ENCODE results near the gene DLG5. TPM values are rescaled to one million over a fixed set of nuclear protein-coding genes. Genes with fewer than 3 reads are reported as not detected.

The DLG5 gene
- total RNA-seq, 1 experiment from 2014 or later: 127 TPM

GRCh38 chr10:77974396-77975074 is 48.0 kb upstream of the DLG5 start:
- Mint-ChIP-seq H3K9me3 (ENCODE audit: unreplicated experiment) (no peaks in the 10 kb centered on the region), H3K4me3 (ENCODE audit: unreplicated experiment) (no peak overlapping the region), H3K27me3 (ENCODE audit: insufficient read depth, unreplicated experiment) (no peaks in the 10 kb centered on the region), H3K36me3 (ENCODE audit: insufficient read depth, unreplicated experiment) (peaks cover 46% of the 10 kb centered on the region), H3K27ac (ENCODE audit: low read depth, unreplicated experiment) (no peak overlapping the region), H3K4me1 (ENCODE audit: insufficient read depth, unreplicated experiment) (peaks cover 14% of the 10 kb centered on the region)
- TF ChIP-seq CTCF (IDR thresholded peaks at IDR 0.05; ENCODE audit: unreplicated experiment): peak; percentile 71
- ChIA-PET CTCF (interaction anchor here (0.6 to 2.3 kb wide), 23 partner anchors 10 to 136 kb away, joined by 3 to 13 read pairs (median 4); no protein-coding TSS in a partner anchor), POLR2A (interaction anchor here (0.7 to 3.8 kb wide), 17 partner anchors 8 to 154 kb away, joined by 3 to 15 read pairs (median 5); partner anchors contain the start of gene DLG5)
- DNase-seq (ENCODE audit: unreplicated experiment): peak; percentile 85
- intact Hi-C loops (cut with micrococcal nuclease): loop anchor here (1.0 to 5.0 kb wide), 3 partner anchors 47 to 128 kb away; partner anchors contain the start of gene DLG5
- BruUV-seq (replicated peaks): no TSS peak

- Mint-ChIP-seq H3K27me3 (ENCODE audit: insufficient read depth, unreplicated experiment) (no peaks in the 10 kb centered on the region), H3K4me3 (ENCODE audit: unreplicated experiment) (no peak overlapping the region), H3K4me1 (ENCODE audit: insufficient read depth, unreplicated experiment) (peaks cover 14% of the 10 kb centered on the region), H3K36me3 (ENCODE audit: insufficient read depth, unreplicated experiment) (peaks cover 33% of the 10 kb centered on the region), H3K9me3 (ENCODE audit: unreplicated experiment) (no peaks in the 10 kb centered on the region), H3K27ac (ENCODE audit: low read depth, unreplicated experiment) (no peak overlapping the region)
- intact Hi-C loops (cut with micrococcal nuclease): loop anchor here (5.0 kb wide), 1 partner anchor 46 kb away; the partner anchor contains the start of gene DLG5
- DNase-seq (ENCODE audit: unreplicated experiment): no peak
- no TSS peak for BruUV-seq (replicated peaks)
- TF ChIP-seq CTCF (IDR thresholded peaks at IDR 0.05; ENCODE audit: unreplicated experiment): no peak
- POLR2A ChIA-PET: interaction anchor here (0.6 to 3.8 kb wide), 12 partner anchors 24 to 224 kb away, joined by 3 to 15 read pairs (median 4); no protein-coding TSS in a partner anchor
- CTCF ChIA-PET: interaction anchor here (0.6 to 2.1 kb wide), 11 partner anchors 9 to 194 kb away, joined by 3 to 13 read pairs (median 4); no protein-coding TSS in a partner anchor
Measured at GRCh38 chr10:77973276-77973675, 46.7 kb upstream of the DLG5 start.

- BruUV-seq (replicated peaks): no TSS peak
- no peaks in the 10 kb centered on the region for H3K9me3 Mint-ChIP-seq (ENCODE audit: unreplicated experiment)
- H3K4me1 Mint-ChIP-seq (ENCODE audit: insufficient read depth, unreplicated experiment): peaks cover 14% of the 10 kb centered on the region
- peaks cover 22% of the 10 kb centered on the region for H3K36me3 Mint-ChIP-seq (ENCODE audit: insufficient read depth, unreplicated experiment)
- CTCF ChIA-PET: interaction anchor here (0.9 to 1.2 kb wide), 2 partner anchors 56 to 125 kb away, joined by 4 read pairs; no protein-coding TSS in a partner anchor
- POLR2A ChIA-PET: interaction anchor here (1.1 to 3.8 kb wide), 4 partner anchors 23 to 125 kb away, joined by 3 to 15 read pairs (median 6); no protein-coding TSS in a partner anchor
- intact Hi-C loops (cut with micrococcal nuclease): loop anchor here (5.0 kb wide), 1 partner anchor 45 kb away; the partner anchor contains the start of gene DLG5
- no peak overlapping the region for H3K4me3 Mint-ChIP-seq (ENCODE audit: unreplicated experiment)
- H3K27me3 Mint-ChIP-seq (ENCODE audit: insufficient read depth, unreplicated experiment): no peaks in the 10 kb centered on the region
- peak overlapping the region; percentile 49 for H3K27ac Mint-ChIP-seq (ENCODE audit: low read depth, unreplicated experiment)
- TF ChIP-seq CTCF (IDR thresholded peaks at IDR 0.05; ENCODE audit: unreplicated experiment): no peak
- no peak for DNase-seq (ENCODE audit: unreplicated experiment)
Measured at GRCh38 chr10:77972148-77972547, 45.6 kb upstream of the DLG5 start.

GRCh38 chr10:77971804-77972144 is 45.2 kb upstream of the DLG5 start:
- DNase-seq (ENCODE audit: unreplicated experiment): no peak
- Mint-ChIP-seq H3K36me3 (ENCODE audit: insufficient read depth, unreplicated experiment) (peaks cover 20% of the 10 kb centered on the region), H3K4me3 (ENCODE audit: unreplicated experiment) (no peak overlapping the region), H3K27me3 (ENCODE audit: insufficient read depth, unreplicated experiment) (no peaks in the 10 kb centered on the region), H3K27ac (ENCODE audit: low read depth, unreplicated experiment) (peak overlapping the region; percentile 49), H3K9me3 (ENCODE audit: unreplicated experiment) (no peaks in the 10 kb centered on the region), H3K4me1 (ENCODE audit: insufficient read depth, unreplicated experiment) (peaks cover 14% of the 10 kb centered on the region)
- TF ChIP-seq CTCF (IDR thresholded peaks at IDR 0.05; ENCODE audit: unreplicated experiment): no peak
- ChIA-PET CTCF (no interaction called here), POLR2A (interaction anchor here (0.7 to 3.8 kb wide), 6 partner anchors 22 to 125 kb away, joined by 3 to 15 read pairs (median 5); no protein-coding TSS in a partner anchor)
- intact Hi-C loops (cut with micrococcal nuclease): loop anchor here (2.0 to 5.0 kb wide), 2 partner anchors 23 to 44 kb away; partner anchors contain the start of gene DLG5
- no TSS peak for BruUV-seq (replicated peaks)

All from MCF 10A (cell line).